ENCODE measurements around the gene IRF2BP1.

Gene IRF2BP1

GRCh38 chr19:45905011-45905410 lies 19.1 kb upstream of the IRF2BP1 start:
- TF ChIP-seq CTCF (IDR thresholded peaks at IDR 0.05) = no peak
- no peaks in the 10 kb centered on the region for H3K9me3 ChIP-seq (ENCODE audit: control insufficient read depth, low read length)
- H2AFZ ChIP-seq = no peak overlapping the region
- peaks cover 6% of the 10 kb centered on the region for H3K4me1 ChIP-seq
- H3K27ac ChIP-seq = no peak overlapping the region
- H3K79me2 ChIP-seq = no peaks in the 10 kb centered on the region
- H3K4me3 ChIP-seq (ENCODE audit: low read depth, low read length) = no peak overlapping the region
- H3K27me3 ChIP-seq (ENCODE audit: control insufficient read depth, insufficient read depth, low read length) = no peaks in the 10 kb centered on the region
- H3K9ac ChIP-seq = no peak overlapping the region
- no peak overlapping the region for H3K4me2 ChIP-seq (ENCODE audit: low read length)
- no peaks in the 10 kb centered on the region for H3K36me3 ChIP-seq (ENCODE audit: control insufficient read depth, insufficient read depth, low read length)

- Histone ChIP-seq H3K9me3 (ENCODE audit: control insufficient read depth, low read length) (no peaks in the 10 kb centered on the region), H3K79me2 (no peaks in the 10 kb centered on the region), H3K4me3 (ENCODE audit: low read depth, low read length) (peak overlapping the region; percentile 91), H3K4me1 (peaks cover 6% of the 10 kb centered on the region), H3K9ac (no peak overlapping the region), H2AFZ (peak overlapping the region; percentile 99), H3K27ac (peak overlapping the region; percentile 82), H3K36me3 (ENCODE audit: control insufficient read depth, insufficient read depth, low read length) (no peaks in the 10 kb centered on the region), H3K27me3 (ENCODE audit: control insufficient read depth, insufficient read depth, low read length) (no peaks in the 10 kb centered on the region), H3K4me2 (ENCODE audit: low read length) (peak overlapping the region; percentile 90)
- no peak for TF ChIP-seq CTCF (IDR thresholded peaks at IDR 0.05)
Observed at GRCh38 chr19:45902651-45903625, 17.0 kb upstream of the IRF2BP1 start.

GRCh38 chr19:45901912-45902650 lies 16.1 kb upstream of the IRF2BP1 start, which contains the start of gene MYPOP:
TSS of gene MYPOP (minus strand) at chr19:45902613. CDS start at chr19:45901773, 840 bp downstream.
- peaks cover 6% of the 10 kb centered on the region for H3K4me1 ChIP-seq
- H3K27me3 ChIP-seq (ENCODE audit: control insufficient read depth, insufficient read depth, low read length) = no peaks in the 10 kb centered on the region
- H3K9ac ChIP-seq = peak within 1 kb of the TSS; percentile 41
- peak within 1 kb of the TSS; percentile 99 for H2AFZ ChIP-seq
- H3K4me3 ChIP-seq (ENCODE audit: low read depth, low read length) = peak within 1 kb of the TSS; percentile 91
- H3K27ac ChIP-seq = peak within 1 kb of the TSS; percentile 82
- TF ChIP-seq CTCF (IDR thresholded peaks at IDR 0.05) = no peak
- H3K36me3 ChIP-seq (ENCODE audit: control insufficient read depth, insufficient read depth, low read length) = no peaks in the 10 kb centered on the region
- H3K9me3 ChIP-seq (ENCODE audit: control insufficient read depth, low read length) = no peaks in the 10 kb centered on the region
- H3K4me2 ChIP-seq (ENCODE audit: low read length) = peak within 1 kb of the TSS; percentile 90
- H3K79me2 ChIP-seq = no peaks in the 10 kb centered on the region

- Histone ChIP-seq H3K27ac (no peak overlapping the region), H3K4me3 (ENCODE audit: low read depth, low read length) (peak overlapping the region; percentile 91), H3K4me1 (peaks cover 6% of the 10 kb centered on the region), H2AFZ (peak overlapping the region; percentile 68), H3K79me2 (no peaks in the 10 kb centered on the region), H3K9ac (no peak overlapping the region), H3K36me3 (ENCODE audit: control insufficient read depth, insufficient read depth, low read length) (no peaks in the 10 kb centered on the region), H3K4me2 (ENCODE audit: low read length) (peak overlapping the region; percentile 90), H3K27me3 (ENCODE audit: control insufficient read depth, insufficient read depth, low read length) (no peaks in the 10 kb centered on the region), H3K9me3 (ENCODE audit: control insufficient read depth, low read length) (no peaks in the 10 kb centered on the region)
- TF ChIP-seq CTCF (IDR thresholded peaks at IDR 0.05) = no peak
Observed at GRCh38 chr19:45901432-45901911, 15.5 kb upstream of the IRF2BP1 start.

Measured in parathyroid adenoma (tissue), 2 donors.